HL-60/S4 (cell line): ENCODE data around the gene TPCN2.

Experiments used
- in situ Hi-C: fragments of 300-500 bp; cut with MboI; formaldehyde crosslinking; loops from 2 replicates; pipeline ENCODE4 v1.14.3; 2022; ENCODE audit warnings: low sequenced_read_pairs

The TPCN2 gene

DNA sequence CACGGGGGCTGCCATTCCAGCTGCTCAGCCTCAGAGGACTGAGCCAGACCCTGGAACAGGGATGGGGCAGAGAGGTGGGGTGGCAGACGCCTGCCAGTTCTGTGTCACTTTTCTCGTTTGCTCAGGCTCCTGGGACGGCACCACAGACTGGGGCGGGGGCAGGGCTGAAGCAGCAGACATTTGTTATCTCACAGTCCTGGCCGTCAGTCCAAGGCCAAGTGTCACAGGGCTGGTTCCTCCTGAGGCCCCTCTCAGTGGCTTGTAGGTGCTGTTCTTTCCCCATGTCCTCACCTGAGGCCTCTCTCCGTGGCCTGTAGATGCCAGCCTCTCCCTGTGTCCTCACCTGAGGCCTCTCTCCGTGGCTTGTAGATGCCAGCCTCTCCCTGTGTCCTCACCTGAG, 24.7 kb downstream of the TPCN2 start:
- in situ Hi-C loops = no loop called here

DNA sequence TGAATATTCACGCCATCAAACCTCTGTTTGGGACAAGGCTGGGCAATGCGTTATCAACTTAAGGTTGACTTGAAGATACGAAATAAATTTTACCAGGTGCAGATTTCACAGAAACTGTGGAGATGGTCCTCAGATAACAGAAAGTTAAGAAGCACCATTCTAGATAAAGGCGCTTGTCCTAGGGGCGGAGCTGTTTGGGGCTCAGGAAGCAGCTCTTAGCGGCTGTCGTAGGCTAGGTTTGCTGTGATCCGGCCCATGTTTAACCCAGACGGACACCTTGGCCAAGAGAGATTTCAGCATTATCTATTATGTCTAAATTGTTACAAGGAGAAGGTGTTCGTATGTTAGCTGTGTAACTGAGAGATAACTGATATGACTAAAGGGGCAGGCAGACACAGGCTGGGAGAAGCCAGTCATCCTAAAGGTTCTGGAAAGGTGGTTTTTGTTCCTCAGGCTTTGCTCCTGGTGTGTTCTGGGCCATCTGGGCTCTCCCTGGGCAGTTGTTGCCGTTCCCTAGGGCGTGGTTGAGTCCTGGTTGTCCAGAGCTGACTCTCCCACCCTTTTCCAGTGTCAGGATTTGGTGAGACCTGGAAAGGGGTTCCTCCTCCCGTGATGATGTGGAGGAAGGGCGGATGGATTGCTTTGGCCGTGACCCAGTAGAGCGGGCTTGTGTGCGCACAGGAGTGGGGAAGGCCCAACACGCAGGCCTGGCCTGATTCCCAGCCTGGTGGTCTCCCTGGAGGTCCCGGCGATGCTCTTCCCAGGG, 25.8 kb downstream of the TPCN2 start:
- in situ Hi-C loops = loop anchor here (25.0 kb wide), 1 partner anchor 437 kb away; no protein-coding TSS in a partner anchor

DNA sequence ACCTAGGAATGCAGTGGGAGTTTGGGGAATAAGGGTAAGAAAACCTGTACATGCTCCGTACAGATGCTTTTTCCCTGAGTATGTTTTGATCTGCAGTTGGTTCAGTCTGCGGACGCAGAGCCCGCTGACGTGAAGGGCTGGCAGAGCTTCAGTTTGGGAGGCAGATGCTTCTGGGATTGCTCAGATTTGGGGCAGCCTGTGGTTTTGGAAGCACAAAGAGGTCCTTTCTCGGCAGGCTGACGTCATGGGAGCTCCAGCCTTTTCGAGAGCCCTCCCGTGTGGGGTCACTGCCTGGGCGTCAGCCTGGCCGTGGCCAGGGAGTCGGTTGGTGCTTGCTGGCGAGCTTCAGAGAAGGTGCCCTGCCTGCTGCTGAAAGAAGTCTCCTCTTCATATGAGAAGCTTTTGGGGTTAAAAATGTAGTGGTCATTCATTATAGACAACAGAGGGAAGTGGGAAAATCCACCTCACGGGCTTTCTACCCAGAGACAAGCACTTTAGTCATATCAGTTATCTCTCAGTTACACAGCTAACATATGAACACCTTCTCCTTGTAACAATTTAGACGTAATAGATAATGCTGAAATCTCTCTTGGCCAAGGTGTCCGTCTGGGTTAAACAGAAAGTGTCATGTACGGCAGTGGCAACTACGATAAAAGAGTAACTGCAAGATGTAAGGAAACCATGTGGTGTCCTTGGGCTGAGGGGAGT, 26.8 kb downstream of the TPCN2 start:
- in situ Hi-C loops = loop anchor here (25.0 kb wide), 1 partner anchor 438 kb away; no protein-coding TSS in a partner anchor

DNA sequence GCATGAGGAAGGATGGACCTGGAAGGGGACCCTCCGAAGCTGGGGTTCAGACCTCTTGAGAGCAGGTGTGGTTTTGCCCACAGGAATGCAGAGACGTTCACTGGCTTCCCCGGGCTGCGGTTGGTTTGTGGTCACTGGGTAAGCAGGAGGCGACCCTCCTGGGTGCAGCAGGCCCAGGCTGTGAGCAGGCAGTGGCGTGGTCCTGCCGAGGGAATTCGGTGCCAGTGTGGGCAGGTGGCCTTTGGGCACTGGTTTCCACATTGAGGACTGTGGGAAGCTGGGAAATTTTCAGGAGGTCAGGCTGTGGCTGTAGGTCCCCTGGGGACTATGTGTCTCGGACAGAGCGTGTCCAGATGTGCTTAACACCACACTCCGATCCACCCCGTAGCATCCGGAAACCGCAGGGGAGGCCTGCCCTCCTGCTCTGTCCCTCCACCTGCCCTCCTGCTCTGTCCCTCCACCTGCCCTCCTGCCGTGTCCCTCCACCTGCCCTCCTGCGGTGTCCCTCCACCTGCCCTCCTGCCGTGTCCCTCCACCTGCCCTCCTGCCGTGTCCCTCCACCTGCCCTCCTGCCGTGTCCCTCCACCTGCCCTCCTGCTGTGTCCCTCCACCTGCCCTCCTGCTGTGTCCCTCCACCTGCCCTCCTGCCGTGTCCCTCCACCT, 27.5 kb downstream of the TPCN2 start:
- in situ Hi-C loops = loop anchor here (25.0 kb wide), 1 partner anchor 439 kb away; no protein-coding TSS in a partner anchor

DNA sequence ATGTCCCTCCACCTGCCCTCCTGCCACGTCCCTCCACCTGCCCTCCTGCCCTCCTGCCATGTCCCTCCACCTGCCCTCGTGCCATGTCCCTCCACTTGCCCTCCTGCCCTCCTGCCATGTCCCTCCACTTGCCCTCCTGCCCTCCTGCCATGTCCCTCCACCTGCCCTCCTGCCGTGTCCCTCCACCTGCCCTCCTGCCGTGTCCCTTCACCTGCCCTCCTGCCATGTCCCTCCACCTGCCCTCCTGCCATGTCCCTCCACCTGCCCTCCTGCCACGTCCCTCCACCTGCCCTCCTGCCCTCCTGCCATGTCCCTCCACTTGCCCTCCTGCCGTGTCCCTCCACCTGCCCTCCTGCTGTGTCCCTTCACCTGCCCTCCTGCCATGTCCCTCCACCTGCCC, 28.2 kb downstream of the TPCN2 start:
- in situ Hi-C loops = loop anchor here (25.0 kb wide), 1 partner anchor 440 kb away; no protein-coding TSS in a partner anchor

DNA sequence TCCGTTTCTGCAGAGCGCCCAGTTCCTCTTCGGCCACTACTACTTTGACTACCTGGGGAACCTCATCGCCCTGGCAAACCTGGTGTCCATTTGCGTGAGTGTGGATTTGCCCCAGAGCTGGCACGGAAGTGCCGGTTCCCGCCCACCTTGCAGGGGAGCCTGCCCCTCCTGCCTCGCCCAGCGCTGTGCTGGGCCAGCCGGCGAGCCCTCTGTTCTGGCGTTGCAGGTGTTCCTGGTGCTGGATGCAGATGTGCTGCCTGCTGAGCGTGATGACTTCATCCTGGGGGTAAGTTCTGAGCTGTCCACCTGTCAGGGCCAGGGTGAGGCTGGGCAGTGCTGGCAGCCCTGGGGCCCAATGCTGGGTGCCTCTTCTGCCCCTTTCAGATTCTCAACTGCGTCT, 29.8 kb downstream of the TPCN2 start:
- in situ Hi-C loops = loop anchor here (25.0 kb wide), 1 partner anchor 441 kb away; no protein-coding TSS in a partner anchor

DNA sequence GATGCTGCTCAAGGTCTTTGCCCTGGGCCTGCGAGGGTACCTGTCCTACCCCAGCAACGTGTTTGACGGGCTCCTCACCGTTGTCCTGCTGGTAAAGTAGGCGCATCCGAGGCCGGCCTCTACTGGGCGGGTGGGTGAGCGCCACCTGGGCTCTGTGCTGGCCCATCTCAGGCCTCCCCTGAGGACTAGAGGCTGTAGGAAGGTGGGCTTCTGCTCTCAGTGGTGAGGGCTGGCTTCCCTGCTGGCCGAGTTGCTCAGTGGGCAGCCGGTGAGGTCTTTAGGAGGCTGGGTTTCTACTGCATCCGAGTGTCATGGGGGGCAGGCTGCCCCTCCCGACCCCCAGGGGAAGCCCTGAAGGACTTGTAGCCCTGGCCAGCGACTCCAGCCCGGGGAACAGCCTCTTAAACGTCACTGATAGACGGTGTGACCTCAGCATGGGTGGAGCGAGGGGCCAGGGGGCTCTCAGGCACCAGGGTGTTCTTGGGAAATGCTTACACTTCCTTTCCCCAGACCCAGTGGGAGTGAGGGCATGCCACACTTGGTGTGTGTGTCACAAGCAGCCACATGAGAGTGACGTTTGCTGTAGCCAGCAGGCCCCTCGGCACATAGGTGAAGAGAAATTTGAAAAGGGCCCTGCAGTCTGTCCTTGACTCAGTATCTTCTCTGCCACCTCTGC, 30.3 kb downstream of the TPCN2 start:
- in situ Hi-C loops = loop anchor here (25.0 kb wide), 1 partner anchor 442 kb away; no protein-coding TSS in a partner anchor

DNA sequence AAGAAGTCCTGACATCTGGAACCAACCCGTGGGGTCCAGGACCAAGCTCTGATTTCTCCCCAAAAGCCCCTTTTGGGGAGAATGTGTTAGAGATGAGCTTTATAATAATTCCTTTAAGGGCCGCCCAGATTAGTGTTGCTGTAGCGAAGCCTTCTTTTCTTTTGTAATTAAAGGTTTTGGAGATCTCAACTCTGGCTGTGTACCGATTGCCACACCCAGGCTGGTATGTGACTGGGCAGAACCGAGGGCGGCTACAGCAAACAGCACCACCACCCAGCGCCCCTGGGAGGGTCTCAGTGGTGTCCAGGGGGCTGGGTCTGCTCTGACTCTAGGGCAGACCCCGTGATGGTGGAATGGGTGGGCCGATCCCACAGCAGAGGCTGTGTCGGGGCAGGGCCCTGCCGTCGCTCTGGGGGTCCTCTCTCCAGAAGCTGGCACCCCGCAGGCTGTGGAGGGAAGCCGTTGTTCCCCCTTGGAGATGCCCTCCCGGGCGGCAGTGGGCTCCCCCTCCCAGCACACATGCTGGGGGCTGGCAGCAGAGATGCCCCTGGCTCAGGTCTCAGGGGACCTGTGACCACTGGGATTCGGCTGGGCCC, 31.0 kb downstream of the TPCN2 start:
- in situ Hi-C loops = loop anchor here (25.0 kb wide), 1 partner anchor 442 kb away; no protein-coding TSS in a partner anchor

DNA sequence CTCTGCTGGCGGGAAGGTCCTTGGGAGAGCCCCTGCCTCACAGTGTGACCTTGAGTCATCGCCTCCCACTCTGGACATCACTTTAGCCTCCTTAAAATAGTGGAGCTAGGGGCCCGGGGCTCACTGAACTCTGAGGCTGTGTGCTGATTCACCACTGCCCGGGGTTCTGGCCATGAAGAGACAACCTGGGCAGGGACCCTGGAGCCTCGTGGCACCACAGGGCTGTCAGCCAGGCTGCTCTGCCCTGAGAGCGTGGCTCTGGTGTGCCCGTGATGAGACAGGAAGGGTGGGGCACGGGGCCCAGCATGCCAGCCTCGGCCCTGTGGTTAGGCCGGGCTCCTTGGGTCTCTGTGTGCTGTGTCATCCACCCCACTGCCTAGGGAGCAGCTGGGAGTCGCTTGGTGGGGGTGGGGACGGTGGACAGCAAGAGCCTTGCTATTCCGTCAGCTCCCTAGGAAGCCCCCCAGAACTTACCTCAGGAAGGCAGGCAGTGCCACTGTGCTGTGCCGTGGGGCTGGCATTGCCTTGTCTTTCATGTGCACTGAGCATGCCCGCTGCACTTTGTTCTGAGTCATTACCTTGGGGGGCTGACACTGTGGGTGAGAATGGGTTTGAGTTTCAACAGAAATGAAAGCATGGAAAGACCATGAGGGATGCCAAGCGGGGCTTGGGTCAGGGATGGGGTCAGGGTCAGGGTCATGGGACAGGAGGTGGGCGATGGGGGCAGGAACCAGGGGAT, 31.7 kb downstream of the TPCN2 start:
- in situ Hi-C loops = loop anchor here (25.0 kb wide), 1 partner anchor 443 kb away; no protein-coding TSS in a partner anchor

DNA sequence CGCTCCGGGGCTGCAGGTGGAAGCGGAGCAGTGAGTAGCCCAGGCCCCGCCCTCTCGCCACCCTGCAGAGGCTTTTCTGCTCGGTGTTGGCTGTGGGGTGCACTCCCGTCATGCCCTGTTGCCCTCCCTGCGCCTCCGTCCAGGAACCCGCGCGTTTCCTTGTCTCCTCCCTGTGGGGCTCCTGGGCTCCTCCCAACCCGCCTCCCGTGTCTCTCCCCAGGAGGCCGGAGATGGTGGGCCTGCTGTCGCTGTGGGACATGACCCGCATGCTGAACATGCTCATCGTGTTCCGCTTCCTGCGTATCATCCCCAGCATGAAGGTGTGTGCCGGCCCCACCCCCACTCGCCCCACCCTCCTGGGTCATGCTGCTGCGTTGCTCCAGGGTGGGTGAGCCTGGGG, 32.4 kb downstream of the TPCN2 start:
- in situ Hi-C loops = loop anchor here (25.0 kb wide), 1 partner anchor 444 kb away; no protein-coding TSS in a partner anchor

DNA sequence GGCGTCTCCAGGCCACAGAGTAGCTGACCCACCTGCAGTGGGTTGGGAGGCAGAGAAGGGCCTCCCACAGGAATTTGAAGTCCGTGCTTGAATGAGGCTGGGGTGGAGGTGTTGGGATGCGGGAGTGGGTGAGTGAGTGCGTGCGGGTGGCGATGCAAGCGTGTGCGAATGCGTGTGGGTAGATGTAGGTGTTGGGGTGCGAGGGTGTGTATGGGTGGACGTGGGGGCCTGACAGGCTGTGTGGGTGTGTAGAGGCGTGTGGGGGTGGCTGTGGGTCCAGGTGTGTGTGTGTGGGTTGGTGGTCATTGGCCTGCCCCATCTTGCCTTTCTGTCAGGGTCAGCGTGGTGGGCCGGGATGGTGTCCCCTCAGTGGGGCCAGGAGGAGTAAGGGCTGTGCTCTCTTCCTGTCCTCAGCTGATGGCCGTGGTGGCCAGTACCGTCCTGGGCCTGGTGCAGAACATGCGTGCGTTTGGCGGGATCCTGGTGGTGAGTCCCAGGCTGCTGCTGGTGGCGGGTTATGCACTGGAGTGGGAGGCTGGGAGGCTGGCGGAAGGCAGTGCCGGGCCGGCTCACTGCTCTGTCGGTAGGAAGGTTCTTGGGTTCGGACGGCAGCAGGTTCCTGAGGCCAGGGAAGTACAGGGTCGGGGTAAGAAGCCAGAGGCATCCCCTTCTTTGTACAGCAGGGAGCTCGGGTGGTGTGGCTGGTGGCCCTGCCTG, 35.0 kb downstream of the TPCN2 start:
- in situ Hi-C loops = loop anchor here (25.0 kb wide), 1 partner anchor 446 kb away; no protein-coding TSS in a partner anchor

DNA sequence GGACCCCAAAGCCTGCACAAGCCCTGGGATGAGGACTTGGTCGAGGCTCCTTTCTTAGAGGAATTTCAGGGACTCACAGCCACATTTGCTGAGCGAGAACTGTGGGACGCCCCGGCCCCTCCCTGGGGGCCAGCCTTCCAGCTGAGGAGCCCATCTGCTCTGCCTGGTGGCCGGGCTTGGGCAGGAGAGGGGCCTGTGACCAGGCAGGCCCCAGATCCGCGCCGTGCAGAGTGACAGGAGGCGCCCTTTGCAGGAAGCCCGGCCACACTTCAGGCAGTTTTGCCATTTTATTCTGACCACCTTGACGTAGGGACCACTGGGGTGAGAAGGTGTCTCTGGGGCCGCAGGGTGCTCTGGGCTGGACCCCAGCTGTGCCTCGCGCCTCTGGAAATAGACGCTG, 35.6 kb downstream of the TPCN2 start:
- in situ Hi-C loops = loop anchor here (25.0 kb wide), 1 partner anchor 447 kb away; no protein-coding TSS in a partner anchor

DNA sequence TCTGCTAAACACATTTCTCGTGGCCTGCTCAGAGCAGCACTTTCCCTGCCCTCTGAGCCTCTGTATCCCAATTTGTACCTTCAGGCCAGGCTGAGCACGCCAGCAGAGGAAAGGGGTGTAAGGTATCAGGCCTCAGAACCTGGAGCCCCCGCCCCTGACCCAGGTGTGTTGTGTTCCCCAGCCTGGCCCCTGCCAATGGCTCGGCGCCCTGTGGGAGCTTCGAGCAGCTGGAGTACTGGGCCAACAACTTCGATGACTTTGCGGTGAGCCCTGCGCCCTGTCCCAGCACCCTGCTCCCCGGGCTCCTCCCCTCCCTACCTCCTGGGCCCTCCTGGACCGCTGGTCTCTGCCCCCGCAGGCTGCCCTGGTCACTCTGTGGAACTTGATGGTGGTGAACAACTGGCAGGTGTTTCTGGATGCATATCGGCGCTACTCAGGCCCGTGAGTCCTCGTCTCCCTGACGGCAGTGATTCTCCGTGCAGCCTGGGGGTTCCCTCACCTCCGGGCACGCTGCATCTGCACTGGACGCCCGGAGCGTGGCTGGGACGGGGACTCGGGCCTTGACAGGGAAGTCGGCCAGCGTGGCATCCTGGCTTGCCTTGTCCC, 36.9 kb downstream of the TPCN2 start:
- in situ Hi-C loops = loop anchor here (25.0 kb wide), 1 partner anchor 448 kb away; no protein-coding TSS in a partner anchor

DNA sequence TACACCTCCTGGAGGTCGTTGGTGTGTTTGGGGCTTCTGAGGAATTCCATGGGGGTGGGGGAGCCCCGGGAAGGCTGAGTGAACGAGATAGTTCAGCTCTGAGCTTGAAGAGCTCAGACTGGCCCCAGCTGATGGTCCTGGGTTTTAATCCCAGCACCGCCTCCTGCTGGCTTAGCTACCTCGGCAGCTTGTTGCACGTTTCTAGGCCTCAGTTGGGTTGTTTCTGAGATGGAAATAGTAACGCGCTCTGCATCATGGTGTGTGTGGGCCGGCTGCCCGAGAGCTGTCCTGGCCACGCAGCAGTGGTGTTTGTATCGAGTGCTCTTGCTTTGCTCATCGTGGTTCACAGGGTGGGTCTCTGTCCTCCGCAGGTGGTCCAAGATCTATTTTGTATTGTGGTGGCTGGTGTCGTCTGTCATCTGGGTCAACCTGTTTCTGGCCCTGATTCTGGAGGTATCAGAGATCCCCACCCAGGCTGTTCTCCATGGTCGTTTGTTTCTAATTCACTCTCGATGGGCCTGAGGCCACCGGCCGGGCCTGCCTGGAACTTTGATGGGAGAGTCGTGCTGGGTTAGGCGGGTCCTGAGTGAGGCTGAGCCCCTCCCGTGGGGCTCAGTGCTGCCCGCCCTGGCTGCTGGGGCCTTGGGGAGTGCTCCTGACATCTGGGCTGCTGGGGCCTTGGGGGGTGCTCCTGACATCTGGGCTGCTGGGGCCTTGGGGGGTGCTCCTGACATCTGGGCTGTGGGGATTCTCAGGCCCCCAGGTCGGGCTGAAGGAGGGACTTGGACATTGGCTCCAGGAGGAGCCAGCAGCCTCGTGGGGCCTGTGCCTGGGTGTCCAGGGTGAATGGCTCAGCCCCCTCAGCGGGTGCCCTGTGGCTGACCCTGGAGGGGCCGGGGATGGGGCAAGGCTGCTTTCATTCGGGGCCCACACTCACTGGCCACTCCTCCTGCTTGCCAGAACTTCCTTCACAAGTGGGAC, 37.7 kb downstream of the TPCN2 start:
- in situ Hi-C loops = loop anchor here (25.0 kb wide), 1 partner anchor 449 kb away; no protein-coding TSS in a partner anchor

DNA sequence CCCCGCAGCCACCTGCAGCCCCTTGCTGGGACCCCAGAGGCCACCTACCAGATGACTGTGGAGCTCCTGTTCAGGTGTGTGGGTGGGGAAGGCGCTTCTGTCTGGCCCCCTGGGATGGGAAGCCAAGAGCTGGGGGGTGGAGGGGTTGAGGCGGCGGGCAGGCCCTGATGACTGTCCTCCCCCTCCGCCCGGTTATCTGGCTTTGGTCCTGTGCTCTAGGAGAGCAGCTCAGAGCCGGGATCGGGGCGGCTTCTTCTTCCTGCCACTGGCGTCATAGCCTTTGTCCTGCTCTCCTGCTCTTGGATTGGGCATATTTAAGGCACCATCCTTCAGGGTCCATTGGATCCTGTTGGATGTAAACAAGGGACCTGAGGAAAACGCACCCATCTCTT, 38.4 kb downstream of the TPCN2 start:
- in situ Hi-C loops = loop anchor here (25.0 kb wide), 1 partner anchor 450 kb away; no protein-coding TSS in a partner anchor

DNA sequence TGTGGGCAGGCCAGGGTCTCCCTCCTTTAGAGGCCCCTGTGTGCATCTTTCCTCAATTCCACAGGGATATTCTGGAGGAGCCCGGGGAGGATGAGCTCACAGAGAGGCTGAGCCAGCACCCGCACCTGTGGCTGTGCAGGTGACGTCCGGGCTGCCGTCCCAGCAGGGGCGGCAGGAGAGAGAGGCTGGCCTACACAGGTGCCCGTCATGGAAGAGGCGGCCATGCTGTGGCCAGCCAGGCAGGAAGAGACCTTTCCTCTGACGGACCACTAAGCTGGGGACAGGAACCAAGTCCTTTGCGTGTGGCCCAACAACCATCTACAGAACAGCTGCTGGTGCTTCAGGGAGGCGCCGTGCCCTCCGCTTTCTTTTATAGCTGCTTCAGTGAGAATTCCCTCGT, 39.1 kb downstream of the TPCN2 start:
- in situ Hi-C loops = loop anchor here (25.0 kb wide), 1 partner anchor 451 kb away; no protein-coding TSS in a partner anchor

DNA sequence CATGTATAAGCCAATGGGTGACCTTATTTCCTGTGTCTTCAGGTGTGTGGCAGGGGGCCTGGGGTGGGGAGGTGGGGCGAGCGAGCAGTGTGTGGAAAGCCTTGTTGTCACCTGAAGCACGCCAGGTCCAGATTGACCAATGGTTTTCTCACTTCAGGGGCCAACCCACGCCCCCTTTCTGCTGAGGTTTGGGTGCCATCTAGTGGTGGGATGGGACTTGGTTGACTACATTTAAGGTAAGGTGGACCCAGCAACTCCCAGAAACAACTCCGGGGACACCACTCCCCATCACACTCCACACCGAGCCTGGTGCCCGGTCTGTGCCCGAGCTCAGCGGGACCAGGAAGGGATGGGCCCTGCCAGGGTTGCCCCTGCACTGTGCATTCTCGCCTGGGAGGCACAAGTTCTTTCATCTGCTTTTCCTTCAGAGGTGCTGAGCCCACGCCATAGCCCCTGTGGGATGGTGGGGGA, 40.0 kb downstream of the TPCN2 start:
- in situ Hi-C loops = loop anchor here (25.0 kb wide), 1 partner anchor 451 kb away; no protein-coding TSS in a partner anchor
